ENCODE data around the gene TMEM267.
A peak's percentile ranks its signal among the peaks of the same experiment; 100 is the strongest.

TMEM267 gene

DNA sequence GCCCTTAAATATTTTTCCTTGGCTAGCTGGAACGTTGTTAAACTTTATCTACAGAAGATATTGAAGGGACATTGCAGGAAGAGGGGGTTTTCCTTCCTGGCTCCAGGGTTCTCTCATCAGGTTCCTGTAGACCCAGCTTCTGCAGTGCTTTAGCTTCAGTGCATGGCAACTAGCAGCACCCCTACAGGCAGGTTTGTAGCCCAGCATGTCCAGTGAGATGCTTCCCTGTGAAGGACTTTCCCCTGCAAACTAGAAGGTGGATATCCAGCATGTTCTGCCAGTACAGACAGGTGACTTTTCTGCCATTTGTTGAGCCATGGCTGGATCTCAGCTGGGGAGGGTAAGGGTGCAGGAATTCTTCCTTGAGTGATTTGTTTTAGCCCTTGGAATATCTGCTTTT, 81.8 kb downstream of the TMEM267 start:
- DNase-seq: no peak

GRCh38 chr5:43400082-43400481, 83.6 kb downstream of the TMEM267 start:
- DNase-seq: no peak

DNA sequence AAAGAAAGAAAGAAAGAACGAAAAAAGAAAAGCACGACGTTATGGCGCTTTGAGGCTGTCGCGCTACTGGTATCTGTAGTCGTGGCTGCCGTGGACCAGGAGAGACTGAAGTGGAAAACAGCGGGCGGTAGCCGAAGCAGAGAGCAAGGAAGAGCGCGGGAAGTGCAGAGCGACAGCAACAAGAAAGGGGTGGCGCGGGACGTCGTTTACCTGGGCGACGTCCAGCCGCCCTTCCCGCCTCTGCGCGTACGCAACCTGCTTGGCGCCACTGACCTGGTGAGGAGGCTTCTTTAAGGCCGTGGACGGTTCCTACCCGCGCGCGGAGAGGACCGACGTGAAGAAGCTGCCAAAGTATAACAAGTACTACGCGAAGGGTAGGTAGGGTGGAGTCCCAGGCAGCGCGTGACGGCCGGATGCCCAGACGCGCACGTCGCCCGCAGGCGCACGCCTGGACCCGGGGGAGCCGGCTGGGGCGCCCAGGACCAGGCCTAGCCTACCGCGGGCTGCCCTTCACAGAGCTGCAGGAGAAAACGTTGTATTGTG, 86.8 kb downstream of the TMEM267 start:
- peak; percentile 26 to 30 for DNase-seq
